GM18868 (cell line): Measurements from ENCODE around the gene LRRC9.
"Not testable (repeated sequence)": the region's sequence is repeated elsewhere in the genome, so short reads cannot be mapped to it uniquely, and the experiment has no call there.

Experiments
- ATAC-seq: cut with Tn5 transposase; IDR thresholded peaks from one replicate; pipeline ENCODE4 v1.9.1; 2021; ENCODE audit warnings: mild to moderate bottlenecking, moderate library complexity; ENCODE audit not compliant: unreplicated experiment

The LRRC9 gene

DNA sequence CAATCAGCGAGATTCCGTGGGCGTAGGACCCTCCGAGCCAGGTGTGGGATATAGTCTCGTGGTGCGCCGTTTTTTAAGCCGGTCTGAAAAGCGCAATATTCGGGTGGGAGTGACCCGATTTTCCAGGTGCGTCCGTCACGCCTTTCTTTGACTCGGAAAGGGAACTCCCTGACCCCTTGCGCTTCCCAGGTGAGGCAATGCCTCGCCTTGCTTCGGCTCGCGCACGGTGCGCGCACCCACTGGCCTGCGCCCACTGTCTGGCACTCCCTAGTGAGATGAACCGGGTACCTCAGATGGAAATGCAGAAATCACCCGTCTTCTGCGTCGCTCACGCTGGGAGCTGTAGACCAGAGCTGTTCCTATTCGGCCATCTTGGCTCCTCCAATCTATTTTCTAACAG is 32.2 kb downstream of the LRRC9 start:
- not testable (repeated sequence) for ATAC-seq

DNA sequence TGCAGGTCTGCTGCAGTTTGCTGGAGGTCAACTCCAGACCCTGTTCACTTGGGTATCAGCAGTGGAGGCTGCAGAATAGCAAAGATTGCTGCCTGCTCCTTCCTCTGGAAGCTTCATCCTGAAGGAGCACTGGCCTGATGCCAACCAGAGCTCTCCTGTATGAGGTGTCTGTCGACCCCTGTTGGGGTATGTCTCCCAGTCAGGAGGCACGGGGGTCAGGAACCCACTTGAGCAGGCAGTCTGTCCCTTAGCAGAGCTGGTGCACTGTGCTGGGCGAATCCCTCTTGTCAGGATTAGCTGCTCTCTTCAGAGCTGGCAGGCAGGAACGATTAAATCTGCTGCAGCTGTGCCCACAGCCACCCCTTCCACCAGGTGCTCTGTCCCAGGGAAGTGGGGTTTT is 37.9 kb downstream of the LRRC9 start:
- not testable (repeated sequence) for ATAC-seq

DNA sequence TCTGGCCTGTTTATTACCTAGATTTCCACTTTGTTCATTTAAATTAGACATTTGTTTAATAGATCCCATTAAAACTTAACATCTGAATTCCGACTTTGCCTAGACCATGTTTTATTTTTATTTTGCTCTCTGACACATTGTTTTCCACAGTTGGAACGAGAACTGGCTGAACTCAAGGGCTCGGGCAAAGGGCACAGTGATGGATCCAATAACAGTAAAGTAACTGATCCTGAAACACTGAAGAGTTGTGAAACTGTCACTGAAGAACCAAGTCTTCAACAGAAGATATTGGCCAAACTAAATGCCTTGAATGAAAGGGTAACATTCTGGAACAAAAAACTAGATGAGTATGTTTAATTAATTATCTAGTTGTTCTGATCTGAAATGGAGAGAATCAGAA is 39.7 kb downstream of the LRRC9 start:
- ATAC-seq: no peak

DNA sequence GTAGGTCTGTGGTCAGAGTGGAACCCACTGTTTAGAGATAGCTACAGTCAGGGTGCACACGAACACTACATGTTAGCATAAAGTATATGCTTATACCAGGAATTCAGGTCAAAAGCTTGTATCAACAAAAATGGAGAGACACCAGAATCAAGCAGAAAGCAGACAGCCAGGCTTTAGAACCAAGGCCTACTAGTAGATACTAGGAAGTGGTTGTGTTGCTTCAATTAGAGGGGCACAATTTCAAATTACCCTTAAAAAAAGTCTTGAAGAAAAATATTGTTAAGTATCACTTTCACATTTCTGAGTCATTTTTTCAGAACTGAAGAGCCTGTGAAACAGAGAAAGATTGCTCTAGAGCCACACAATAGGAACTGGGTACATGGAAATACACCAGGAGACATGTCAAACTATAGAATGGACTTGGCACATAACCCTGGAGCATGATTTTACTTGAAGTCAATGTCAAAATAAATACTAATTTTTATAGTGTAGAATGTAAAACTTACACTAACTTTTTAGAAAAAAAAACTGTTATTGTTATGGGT is 41.6 kb downstream of the LRRC9 start:
- peak; percentile 55 for ATAC-seq

DNA sequence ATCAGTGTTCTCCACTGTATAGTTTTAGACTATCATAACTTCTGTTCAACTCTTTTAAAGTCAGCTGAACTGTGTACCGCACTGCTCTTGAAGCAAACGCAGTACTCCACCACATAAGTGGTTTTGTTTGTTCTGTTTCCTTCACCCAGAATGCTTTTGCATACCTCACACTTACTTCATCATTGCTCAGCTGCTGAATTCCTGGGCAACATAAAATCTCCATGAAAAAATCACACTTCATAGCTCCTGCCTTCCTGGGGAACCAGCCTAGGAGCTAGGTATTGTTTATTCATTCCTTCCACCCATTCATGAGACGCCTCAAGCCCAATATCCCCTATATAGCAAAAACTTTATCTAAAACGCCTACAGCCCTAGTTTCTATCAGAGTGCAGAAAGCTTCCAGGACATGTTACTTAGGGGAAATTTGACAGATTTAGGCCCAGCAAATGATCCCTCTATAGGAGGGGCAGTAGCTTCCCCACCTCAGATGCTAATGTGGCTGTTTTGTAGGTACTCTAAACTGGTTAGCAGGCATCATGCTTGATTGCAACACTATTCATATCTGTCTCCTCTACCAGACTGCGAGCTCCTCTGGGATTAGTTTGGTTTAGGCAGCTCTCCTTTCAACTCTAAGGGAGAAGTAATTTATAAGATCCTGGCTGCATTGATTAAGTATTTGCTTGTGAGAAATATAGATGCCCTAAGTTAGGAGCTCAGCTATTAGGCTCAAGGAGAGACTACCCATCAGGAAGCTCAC is 44.5 kb downstream of the LRRC9 start:
- peak; percentile 23 for ATAC-seq

DNA sequence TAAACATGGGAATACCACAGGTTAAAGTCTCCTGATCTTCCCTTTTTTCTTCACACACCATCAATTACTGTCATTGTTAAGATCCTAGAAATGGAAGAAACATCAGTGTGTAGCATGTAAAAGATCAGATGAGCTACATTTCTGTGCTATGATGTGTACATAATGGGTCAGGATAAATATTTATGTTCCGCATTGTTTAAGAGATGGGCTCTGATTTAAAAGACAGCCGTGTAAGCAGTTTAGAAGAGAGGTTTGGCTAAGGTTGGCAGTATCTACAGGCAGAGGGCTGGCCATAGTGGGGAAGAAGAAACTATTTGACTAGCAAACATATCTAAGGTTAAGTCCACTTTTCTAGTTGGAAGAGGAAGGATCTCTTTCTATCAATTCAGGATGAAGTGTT is 49.4 kb downstream of the LRRC9 start:
- no peak for ATAC-seq

DNA sequence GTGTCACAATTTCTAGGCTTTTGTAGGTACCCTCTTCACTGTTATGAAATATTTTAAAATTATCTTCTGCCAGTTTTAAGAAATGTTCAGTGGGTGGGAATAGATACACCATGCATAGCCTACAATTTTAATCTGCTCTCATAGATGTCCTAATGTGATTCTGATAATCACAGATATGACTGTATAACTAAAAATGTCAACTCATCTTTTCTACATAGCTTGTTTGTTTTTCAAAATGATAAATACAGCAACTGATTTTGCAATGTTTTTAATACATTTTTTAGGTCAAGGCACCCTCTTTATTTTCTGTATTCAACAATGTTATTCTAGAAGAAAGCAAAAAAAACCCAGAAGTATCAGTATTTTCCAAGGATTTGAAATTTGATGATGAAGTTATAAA is 61.6 kb downstream of the LRRC9 start:
- ATAC-seq: no peak

DNA sequence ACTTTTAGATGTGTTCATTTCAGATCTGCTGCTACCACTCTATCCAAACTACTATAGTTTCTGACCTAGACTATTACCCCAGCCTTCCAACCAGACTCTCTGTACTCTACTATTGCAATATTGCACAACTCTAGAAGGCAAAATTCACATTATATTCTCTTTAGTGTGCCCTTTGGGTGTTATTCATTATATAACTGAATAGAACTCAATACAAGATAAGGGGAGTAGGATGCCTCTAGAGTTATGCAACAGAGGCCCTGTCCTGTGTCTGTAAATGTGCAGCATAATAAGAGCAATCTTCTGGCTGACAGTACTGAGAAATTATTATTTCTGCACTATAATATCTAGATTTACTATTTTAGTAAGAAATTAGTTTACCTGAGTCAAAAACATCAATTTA is 63.1 kb downstream of the LRRC9 start:
- ATAC-seq: no peak

DNA sequence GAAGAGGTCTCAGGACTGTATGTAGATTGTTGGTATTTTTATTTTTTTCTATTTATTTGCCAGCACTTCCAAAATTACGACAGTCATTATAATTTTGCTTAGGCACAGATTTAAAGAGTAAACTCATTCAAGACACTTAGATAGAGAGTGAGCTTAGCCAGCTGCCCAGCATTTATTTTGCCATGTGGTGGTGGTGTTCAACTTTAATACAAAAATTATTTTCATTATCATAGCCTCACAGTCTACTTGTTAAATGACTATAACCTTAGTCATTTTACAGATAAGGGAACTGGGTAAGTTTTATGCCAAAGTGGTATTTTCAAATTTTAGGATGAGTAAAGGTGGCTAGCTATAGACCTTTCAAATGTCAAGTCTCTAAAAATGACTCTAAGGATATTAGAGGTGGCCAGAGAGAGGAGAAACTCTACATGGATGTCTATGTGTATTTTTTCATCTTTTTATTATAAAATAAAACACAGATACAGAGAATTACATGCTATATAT is 66.7 kb downstream of the LRRC9 start:
- ATAC-seq: no peak

DNA sequence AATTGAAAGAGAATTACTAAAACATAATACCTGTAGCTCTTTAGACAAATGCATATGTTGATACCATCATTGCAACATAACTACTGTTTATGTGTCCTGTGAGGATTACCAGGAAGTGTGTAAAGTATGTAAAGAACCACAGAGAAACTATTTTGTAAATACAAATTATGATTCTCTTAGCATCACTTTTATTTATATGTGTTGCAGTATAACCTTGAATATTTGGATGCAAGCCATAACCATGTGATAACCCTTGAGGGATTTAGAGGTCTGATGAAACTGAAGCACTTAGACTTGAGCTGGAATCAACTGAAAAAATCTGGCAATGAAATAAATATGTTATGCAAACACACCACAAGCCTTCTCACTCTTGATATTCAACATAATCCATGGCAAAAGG is 77.5 kb downstream of the LRRC9 start:
- no peak for ATAC-seq

DNA sequence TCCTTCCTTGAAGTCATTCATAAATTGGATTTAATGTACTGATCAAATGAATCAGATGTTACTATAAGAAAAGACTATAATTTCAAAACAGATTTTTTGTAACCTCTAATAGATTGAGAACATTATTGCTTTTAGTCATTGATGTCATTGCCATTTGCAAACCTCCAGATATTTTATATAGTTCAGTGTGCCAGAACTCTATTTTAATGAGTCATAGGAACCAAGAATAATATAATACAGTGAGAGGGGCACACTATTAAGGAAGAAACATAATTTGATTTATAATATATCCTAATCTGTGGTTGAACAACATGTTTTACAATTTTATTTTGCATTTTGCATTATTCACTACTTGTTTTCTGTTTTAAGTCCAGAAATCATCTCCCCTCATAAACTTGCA is 78.0 kb downstream of the LRRC9 start:
- no peak for ATAC-seq

DNA sequence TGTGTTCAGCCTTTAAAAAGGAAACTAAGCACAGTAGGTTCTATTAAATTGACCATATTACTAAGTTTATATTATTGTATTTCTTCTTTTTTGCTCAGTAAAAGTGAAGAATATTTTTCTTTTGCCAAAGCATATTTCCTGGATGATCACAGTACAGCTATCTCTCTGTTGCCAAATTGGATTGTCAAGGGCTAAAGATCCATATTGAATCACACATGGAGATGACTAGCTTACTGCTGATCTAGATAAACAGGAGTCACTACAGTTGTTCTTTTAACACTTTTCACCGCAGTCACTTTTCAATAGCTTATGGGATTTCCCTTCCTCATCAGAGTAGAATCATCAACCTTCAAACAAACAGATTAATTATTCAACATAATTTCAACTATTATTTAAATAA is 78.6 kb downstream of the LRRC9 start:
- ATAC-seq: no peak

DNA sequence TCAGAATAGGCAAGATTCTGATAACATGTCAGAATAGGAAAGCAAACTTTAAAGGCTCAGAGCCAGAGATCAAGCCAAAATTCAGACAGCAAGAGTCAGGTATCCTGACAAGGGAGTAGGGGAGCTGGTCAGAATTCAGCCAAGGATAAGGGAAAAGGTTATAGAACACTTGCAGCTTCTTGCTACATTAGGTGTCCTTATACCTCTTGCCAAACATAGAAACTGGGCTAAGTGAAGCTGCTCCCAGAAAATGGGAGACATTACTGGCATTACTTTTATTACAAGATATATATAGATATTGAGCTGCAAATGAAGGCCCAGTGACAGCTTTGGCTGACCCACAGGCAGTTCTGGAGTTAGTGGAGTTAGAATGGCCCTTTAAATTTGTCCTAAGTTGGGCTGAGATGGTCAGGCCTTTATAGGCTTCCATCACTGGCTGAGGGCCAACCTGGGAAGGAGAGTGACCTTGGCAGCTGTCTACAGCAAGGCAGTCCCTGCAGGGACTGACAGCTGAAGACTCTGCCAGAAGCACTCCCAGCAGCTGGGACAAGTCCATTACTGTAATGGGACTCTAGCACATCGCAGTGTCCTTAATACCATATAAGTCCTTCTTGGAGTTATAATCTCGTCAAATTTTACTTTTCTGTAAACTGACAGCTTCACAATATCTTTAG is 83.0 kb downstream of the LRRC9 start:
- ATAC-seq: no peak

DNA sequence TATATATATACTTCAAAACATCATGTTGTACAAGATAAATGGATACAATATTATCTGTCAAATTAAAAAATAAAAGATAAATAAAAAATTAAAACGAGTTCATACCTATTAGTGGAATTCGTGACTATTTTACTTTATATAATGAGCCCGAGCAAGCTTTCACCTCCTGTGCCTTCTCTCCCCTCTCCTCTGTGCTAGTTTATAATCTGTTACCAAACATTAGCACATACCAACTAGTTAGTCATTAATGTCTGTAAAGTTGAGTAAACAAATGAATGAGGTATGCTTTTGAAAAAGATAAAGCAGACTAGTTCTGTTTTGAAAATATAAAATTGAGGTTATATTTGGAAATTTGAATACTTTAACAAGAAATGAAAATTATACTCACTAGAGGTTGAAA is 84.0 kb downstream of the LRRC9 start:
- no peak for ATAC-seq

DNA sequence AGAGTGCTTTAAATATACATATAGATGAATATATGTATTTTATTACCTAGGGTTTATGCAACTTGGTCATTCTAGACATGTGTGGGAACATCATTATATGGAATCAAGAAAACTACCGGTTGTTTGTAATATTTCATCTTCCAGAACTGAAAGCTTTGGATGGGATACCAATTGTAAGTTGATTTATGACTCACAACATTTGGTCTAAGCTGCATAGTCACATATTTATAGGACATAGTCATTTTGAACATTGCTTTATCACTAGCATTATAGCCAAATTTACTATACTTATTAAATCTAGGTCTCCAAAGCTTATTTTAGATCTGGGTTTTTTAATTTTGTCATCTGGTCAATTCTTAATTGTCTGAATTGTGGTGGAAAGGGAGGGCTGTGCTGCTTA is 88.1 kb downstream of the LRRC9 start:
- ATAC-seq: no peak

DNA sequence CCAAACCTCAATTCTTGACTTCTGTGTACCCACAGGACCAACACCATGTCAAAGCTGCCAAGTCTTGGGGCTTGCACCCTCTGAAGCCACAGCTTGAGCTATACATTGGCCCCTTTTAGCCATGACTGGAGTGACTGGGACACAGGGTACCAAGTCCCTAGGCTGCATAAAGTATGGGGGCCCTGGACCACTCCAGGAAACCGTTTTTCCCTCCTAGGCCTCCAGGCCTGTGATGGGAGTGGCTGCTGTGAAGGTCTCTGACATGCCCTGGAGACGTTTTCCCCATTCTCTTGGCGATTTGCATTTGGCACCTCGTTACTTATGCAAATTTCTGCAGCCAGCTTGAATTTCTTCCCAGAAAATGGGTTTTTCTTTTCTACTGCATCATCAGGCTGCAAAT is 90.3 kb downstream of the LRRC9 start:
- not testable (repeated sequence) for ATAC-seq

DNA sequence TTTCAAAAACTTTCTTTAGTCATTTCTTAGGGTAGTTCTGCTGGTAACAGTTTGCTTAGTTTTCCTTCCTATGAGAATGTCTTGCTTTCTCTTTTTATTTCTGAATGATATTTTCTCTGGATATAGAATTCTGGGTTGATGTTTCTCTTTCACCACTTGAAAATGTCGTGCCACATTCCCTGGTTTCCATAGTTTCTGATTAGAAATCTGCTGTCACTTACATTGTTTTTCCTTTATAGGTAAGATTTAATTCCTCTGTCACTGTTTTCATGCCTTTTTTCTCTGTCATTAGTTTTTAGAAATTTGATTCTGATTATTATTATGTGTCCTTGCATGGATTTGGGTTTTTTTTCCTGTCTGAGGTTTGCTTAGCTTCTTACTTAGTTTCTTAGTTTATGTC is 94.5 kb downstream of the LRRC9 start:
- ATAC-seq: no peak

DNA sequence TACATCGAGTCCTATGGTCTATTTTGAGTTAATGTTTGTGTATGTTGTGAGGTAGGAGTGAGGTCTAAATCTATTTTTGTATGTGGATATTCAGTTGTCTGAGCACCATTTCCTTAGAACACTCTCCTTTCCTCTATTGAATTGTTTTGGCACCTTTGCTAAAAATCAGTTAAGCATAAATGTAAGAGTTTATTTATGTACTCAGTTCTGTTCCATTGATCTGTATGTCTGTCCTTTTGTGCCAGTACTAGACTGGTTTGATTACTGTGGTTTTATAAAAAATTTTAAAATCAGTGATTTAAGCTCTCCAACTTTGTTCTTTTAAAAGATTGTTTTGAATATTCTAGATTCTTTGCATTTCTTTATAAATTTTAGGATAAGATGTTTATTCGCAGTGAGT is 101.7 kb downstream of the LRRC9 start:
- no peak for ATAC-seq

DNA sequence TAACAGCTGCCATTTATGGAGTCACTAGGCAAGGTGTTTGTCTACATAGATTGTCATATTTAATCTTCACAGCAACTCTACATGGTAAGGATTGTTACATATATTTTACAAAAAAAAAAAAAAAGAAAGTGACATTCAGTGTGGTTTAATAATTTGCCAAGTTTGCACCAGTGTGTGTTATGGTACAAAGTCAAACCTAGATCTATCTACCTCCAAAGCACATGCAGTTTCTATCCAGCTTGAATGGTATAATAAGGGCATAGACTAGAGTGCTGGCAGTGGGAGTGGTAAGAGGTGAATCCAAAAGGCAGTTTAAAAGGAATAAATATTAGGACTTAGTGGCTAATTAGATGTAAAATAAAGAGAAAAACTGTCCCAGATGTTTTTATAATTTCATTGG is 105.6 kb downstream of the LRRC9 start:
- ATAC-seq: no peak

DNA sequence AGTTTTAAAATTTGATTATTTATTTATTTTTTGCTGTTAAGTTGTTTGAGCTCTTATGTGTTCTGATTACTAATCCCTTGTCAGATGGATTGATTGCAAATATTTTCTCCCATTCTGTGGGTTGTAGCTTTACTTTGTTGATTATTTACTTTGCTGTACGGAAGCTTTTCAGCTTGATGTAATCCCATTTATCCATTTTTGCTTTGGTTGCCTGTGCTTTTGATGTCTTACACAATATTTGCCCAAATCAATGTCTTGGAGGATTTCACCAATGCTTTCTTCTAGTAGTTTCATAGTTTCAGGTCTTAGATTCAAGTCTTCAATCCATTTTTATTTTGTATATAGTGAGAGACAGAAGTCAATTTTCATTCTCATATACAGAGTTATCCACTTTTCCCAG is 115.2 kb downstream of the LRRC9 start:
- no peak for ATAC-seq

DNA sequence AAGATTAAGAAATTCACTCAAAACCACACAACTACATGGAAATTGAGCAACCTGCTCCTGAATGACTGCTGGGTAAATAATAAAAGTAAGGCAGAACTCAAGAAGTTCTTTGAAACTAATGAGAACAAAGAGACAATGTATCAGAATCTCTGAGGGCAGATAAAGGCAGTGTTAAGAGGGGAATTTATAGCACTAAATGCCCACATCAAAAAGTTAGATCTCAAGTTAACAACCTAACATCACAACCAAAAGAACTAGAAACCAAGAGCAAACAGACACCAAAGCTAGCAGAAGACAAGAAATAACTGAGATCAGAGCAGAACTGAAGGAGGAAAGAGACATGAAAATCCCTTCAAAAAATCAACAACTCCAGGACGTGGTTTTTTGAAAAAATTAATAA is 128.0 kb downstream of the LRRC9 start:
- not testable (repeated sequence) for ATAC-seq

DNA sequence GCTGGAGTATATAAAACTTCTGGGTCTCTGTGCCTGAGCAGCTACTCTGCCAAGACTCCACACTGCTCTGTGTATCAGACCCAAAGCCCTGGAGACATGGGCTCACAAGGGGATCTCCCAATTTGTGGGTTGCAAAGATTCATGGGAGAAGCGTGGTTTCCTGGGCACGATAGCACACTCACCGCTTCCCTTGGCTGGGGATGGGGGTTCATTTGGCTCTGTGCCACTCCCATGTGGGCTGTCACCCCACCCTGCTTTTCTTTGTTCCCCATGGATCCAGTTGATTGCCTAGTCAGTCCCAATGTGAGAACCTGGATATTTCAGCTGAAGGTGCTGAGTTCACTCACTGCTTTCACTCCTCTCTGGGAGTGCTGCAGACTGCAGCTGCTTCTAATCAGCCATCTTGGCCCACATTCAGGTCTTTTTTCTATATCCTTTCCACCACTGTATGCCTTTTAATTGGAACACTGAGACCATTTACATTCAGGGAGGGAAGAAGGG is 131.8 kb downstream of the LRRC9 start:
- ATAC-seq: peak; percentile 70
